ENCODE results near the gene PRKAR1B. TPM values are rescaled to one million over a fixed set of nuclear protein-coding genes. Genes with fewer than 3 reads are reported as not detected.

Gene PRKAR1B
- total RNA-seq, 1 donor from 2014 or later: 19.9 TPM

- no peak for DNase-seq (ENCODE audit: low spot score)
Observed at GRCh38 chr7:510782-511281, 216.2 kb downstream of the PRKAR1B start.

GRCh38 chr7:510131-510481 lies 217.0 kb downstream of the PRKAR1B start:
- DNase-seq (ENCODE audit: low spot score): no peak

- DNase-seq (ENCODE audit: low spot score): no peak
Observed at GRCh38 chr7:509426-510130, 217.5 kb downstream of the PRKAR1B start.

GRCh38 chr7:508461-509170 lies 218.5 kb downstream of the PRKAR1B start:
- no peak for DNase-seq (ENCODE audit: low spot score)

GRCh38 chr7:507623-508300 lies 219.3 kb downstream of the PRKAR1B start:
- no peak for DNase-seq (ENCODE audit: low spot score)

GRCh38 chr7:506921-507622 lies 220.0 kb downstream of the PRKAR1B start:
- DNase-seq (ENCODE audit: low spot score): no peak

GRCh38 chr7:506391-506831 lies 220.7 kb downstream of the PRKAR1B start:
- no peak for DNase-seq (ENCODE audit: low spot score)

GRCh38 chr7:505171-505570 lies 221.9 kb downstream of the PRKAR1B start:
- DNase-seq (ENCODE audit: low spot score): no peak

- no peak for DNase-seq (ENCODE audit: low spot score)
Observed at GRCh38 chr7:504221-505111, 222.6 kb downstream of the PRKAR1B start.

- peak; percentile 90 for DNase-seq (ENCODE audit: low spot score)
Observed at GRCh38 chr7:503575-504111, 223.4 kb downstream of the PRKAR1B start.

GRCh38 chr7:502296-502695 lies 224.8 kb downstream of the PRKAR1B start:
- DNase-seq (ENCODE audit: low spot score): no peak

GRCh38 chr7:501526-501925 lies 225.6 kb downstream of the PRKAR1B start:
- no peak for DNase-seq (ENCODE audit: low spot score)

GRCh38 chr7:500521-501420 lies 226.3 kb downstream of the PRKAR1B start:
- DNase-seq (ENCODE audit: low spot score): no peak

GRCh38 chr7:499853-500485 lies 227.1 kb downstream of the PRKAR1B start:
- no peak for DNase-seq (ENCODE audit: low spot score)

Other genes starting within 250 kb of the PRKAR1B start
- gene PDGFA, start 207.4 kb downstream of the PRKAR1B start, total RNA-seq: 51.2 TPM
- 30.9 TPM for gene DNAAF5, start 582 bp downstream of the PRKAR1B start, total RNA-seq
- gene SUN1, start 105.2 kb upstream of the PRKAR1B start, total RNA-seq: 126 TPM
- 37.5 TPM for gene GET4, start 149.3 kb upstream of the PRKAR1B start, total RNA-seq
- gene ADAP1, start 227.4 kb upstream of the PRKAR1B start, total RNA-seq: 52.4 TPM
- 12.1 TPM for gene COX19, start 248.3 kb upstream of the PRKAR1B start, total RNA-seq